Karpas-422 (cell line): ENCODE data around the gene SPINT3. TPM values are rescaled to one million over a fixed set of nuclear protein-coding genes. Genes with fewer than 3 reads are reported as not detected.
A peak's percentile ranks its signal among the peaks of the same experiment; 100 is the strongest.
"Not testable (repeated sequence)": the region's sequence is repeated elsewhere in the genome, so short reads cannot be mapped to it uniquely, and the experiment has no call there.

Experiments
- DNase-seq: peaks from one replicate; pipeline ENCODE4 v3.0.0-alpha.2; 2015
- H2AFZ ChIP-seq: fragments of 200-600 bp; sonication (generic); 2 replicates; pipeline ENCODE4 v1.6.1; 2014; ENCODE audit warnings: antibody characterized with exemption, low read length, mixed read lengths
- H3K27ac ChIP-seq: fragments of 200-600 bp; sonication (generic); 2 replicates; pipeline ENCODE4 v1.5.1; 2014; ENCODE audit warnings: mild to moderate bottlenecking, low read length, moderate library complexity
- H3K27me3 ChIP-seq: fragments of 200-600 bp; sonication (generic); 2 replicates; pipeline ENCODE4 v1.6.1; 2014; ENCODE audit warnings: low read length, mixed read lengths
- H3K36me3 ChIP-seq: fragments of 200-600 bp; sonication (generic); 2 replicates; pipeline ENCODE4 v1.6.1; 2014; ENCODE audit warnings: low read length, mixed read lengths; ENCODE audit not compliant: insufficient read depth
- H3K4me1 ChIP-seq: fragments of 200-600 bp; sonication (generic); 2 replicates; pipeline ENCODE4 v1.6.1; 2014; ENCODE audit warnings: mild to moderate bottlenecking, low read length, mixed read lengths
- H3K4me2 ChIP-seq: fragments of 200-600 bp; sonication (generic); 2 replicates; pipeline ENCODE4 v1.6.1; 2014; ENCODE audit warnings: low read length, low read depth, mild to moderate bottlenecking; ENCODE audit not compliant: poor library complexity, severe bottlenecking
- H3K4me3 ChIP-seq: fragments of 200-600 bp; sonication (generic); 2 replicates; pipeline ENCODE4 v1.5.1; 2014; ENCODE audit warnings: mild to moderate bottlenecking, antibody characterized with exemption, low read length, mixed read lengths
- H3K79me2 ChIP-seq: fragments of 200-600 bp; sonication (generic); 2 replicates; pipeline ENCODE4 v1.6.1; 2014; ENCODE audit warnings: mild to moderate bottlenecking, low read length, mixed read lengths
- H3K9ac ChIP-seq: fragments of 200-600 bp; sonication (generic); 2 replicates; pipeline ENCODE4 v1.6.0; 2014; ENCODE audit warnings: low read length
- H3K9me2 ChIP-seq: fragments of 200-600 bp; sonication (generic), shearing (Covaris generic); replicated peaks from 2 replicates; pipeline ENCODE4 v1.6.0; 2014; ENCODE audit warnings: mild to moderate bottlenecking, low read length, moderate library complexity; ENCODE audit not compliant: insufficient read depth
- H3K9me3 ChIP-seq: fragments of 300-700, 200-600 bp; sonication (generic); 2 replicates; pipeline ENCODE4 v1.6.1; 2014; ENCODE audit warnings: low read length, mixed read lengths
- H4K20me1 ChIP-seq: fragments of 200-600 bp; sonication (generic); 2 replicates; pipeline ENCODE4 v1.6.1; 2014; ENCODE audit warnings: mild to moderate bottlenecking, antibody characterized with exemption, low read length, low read depth; ENCODE audit not compliant: insufficient read depth
- total RNA-seq: library from RNA; depleted of rRNA; stranded (reverse); fragments of >200 nt; shearing (Covaris generic); gene quantifications from 2 replicates; pipeline ENCODE4 v1.2.3, GENCODE V29; 2014; ENCODE audit warnings: low replicate concordance

SPINT3 gene
- total RNA-seq, 1 experiment from 2014 or later = not detected

DNA sequence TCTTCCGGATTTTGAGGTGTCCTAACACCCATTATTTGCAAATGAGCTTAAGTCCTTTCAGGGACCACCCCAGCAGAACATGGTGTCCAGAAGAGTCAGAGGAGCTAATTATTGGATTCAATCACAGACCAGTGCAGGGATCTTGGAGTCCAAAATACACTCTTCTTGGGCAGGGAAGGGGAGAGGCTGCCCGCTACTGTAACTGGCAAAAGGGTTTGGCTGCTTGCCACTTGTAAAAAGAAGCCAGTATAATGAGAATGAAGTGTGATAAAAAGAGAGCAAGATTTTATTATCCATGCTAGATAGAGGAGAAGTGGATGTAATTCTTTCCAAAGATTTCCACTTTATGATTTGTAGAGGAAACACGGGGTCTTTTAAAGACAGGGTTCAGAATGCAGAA is 19.3 kb downstream of the SPINT3 start:
- DNase-seq = no peak
- no peak overlapping the region for H3K9ac ChIP-seq
- H3K36me3 ChIP-seq = no peaks in the 10 kb centered on the region
- no peak overlapping the region for H3K27ac ChIP-seq
- no peaks in the 10 kb centered on the region for H3K9me2 ChIP-seq
- H3K4me2 ChIP-seq = no peak overlapping the region
- no peak overlapping the region for H3K4me3 ChIP-seq
- no peaks in the 10 kb centered on the region for H3K79me2 ChIP-seq
- H3K27me3 ChIP-seq = no peaks in the 10 kb centered on the region
- no peak overlapping the region for H2AFZ ChIP-seq
- H4K20me1 ChIP-seq = no peaks in the 10 kb centered on the region
- H3K9me3 ChIP-seq = no peaks in the 10 kb centered on the region
- H3K4me1 ChIP-seq = no peaks in the 10 kb centered on the region

DNA sequence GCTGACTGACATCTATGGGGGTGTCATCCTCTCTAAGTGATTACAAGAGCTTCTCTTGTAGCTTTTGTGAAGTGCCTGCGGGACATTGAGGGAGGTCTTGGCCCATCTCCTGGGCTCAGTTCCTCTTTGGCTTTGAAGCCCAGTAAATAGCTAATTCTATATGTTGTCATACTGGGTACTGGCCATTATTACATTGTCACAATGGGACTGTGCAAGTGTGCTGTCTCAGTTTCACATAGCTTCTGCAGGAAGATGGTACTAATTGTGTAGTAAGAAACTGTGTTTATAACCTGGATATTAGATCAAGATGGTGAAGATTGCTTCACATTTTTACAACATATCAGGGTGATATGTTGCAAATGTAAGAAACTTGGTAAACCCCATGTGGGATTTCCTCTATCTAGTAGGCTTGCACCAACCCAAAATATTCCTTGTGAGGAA is 19.9 kb downstream of the SPINT3 start:
- Histone ChIP-seq H3K4me1 (no peaks in the 10 kb centered on the region), H3K27ac (no peak overlapping the region), H3K9me3 (no peaks in the 10 kb centered on the region), H3K27me3 (no peaks in the 10 kb centered on the region), H3K36me3 (no peaks in the 10 kb centered on the region), H3K4me2 (no peak overlapping the region), H3K9me2 (no peaks in the 10 kb centered on the region), H3K9ac (no peak overlapping the region), H3K4me3 (no peak overlapping the region), H3K79me2 (no peaks in the 10 kb centered on the region), H4K20me1 (no peaks in the 10 kb centered on the region), H2AFZ (no peak overlapping the region)
- DNase-seq = no peak

GRCh38 chr20:45489083-45489531 is 26.3 kb downstream of the SPINT3 start:
- no peaks in the 10 kb centered on the region for H3K9me2 ChIP-seq
- no peak overlapping the region for H2AFZ ChIP-seq
- no peaks in the 10 kb centered on the region for H3K4me1 ChIP-seq
- no peaks in the 10 kb centered on the region for H3K79me2 ChIP-seq
- H3K9ac ChIP-seq = no peak overlapping the region
- no peak overlapping the region for H3K27ac ChIP-seq
- no peaks in the 10 kb centered on the region for H3K36me3 ChIP-seq
- no peak for DNase-seq
- no peaks in the 10 kb centered on the region for H3K9me3 ChIP-seq
- H3K27me3 ChIP-seq = no peaks in the 10 kb centered on the region
- H4K20me1 ChIP-seq = no peaks in the 10 kb centered on the region
- H3K4me3 ChIP-seq = no peak overlapping the region
- no peak overlapping the region for H3K4me2 ChIP-seq

DNA sequence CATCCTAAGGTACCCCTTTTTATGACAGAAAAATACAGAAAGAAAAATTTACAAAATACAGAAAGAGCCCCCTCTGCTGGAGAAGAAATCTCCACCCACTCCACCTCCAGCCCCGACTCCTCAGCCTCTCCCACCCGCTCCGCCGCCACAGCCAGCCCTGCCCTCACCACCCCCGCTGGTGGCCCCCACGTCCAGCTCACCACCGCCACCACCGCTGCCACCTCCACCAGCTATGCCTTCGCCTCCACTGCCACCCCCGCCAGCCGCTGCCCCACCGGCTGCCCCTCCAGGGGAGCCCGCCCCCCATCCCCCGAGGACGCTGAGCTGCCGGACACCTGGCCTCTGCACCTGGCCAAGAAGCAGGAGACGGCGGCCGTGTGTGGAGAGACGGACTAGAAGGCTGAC is 28.2 kb downstream of the SPINT3 start:
- Histone ChIP-seq H4K20me1 (no peaks in the 10 kb centered on the region), H3K4me1 (no peaks in the 10 kb centered on the region), H3K4me2 (no peak overlapping the region), H3K27me3 (no peaks in the 10 kb centered on the region), H3K9me2 (no peaks in the 10 kb centered on the region), H3K9me3 (no peaks in the 10 kb centered on the region), H2AFZ (no peak overlapping the region), H3K4me3 (no peak overlapping the region), H3K9ac (no peak overlapping the region), H3K27ac (no peak overlapping the region), H3K79me2 (no peaks in the 10 kb centered on the region), H3K36me3 (no peaks in the 10 kb centered on the region)
- DNase-seq = peak; percentile 64

GRCh38 chr20:45485388-45485787 is 30.0 kb downstream of the SPINT3 start:
- no peaks in the 10 kb centered on the region for H3K27me3 ChIP-seq
- no peak for DNase-seq
- H3K4me1 ChIP-seq = no peaks in the 10 kb centered on the region
- H3K27ac ChIP-seq = no peak overlapping the region
- no peak overlapping the region for H3K4me2 ChIP-seq
- H2AFZ ChIP-seq = no peak overlapping the region
- H3K4me3 ChIP-seq = no peak overlapping the region
- no peaks in the 10 kb centered on the region for H3K36me3 ChIP-seq
- no peaks in the 10 kb centered on the region for H3K9me2 ChIP-seq
- no peaks in the 10 kb centered on the region for H4K20me1 ChIP-seq
- H3K9ac ChIP-seq = no peak overlapping the region
- no peaks in the 10 kb centered on the region for H3K9me3 ChIP-seq
- no peaks in the 10 kb centered on the region for H3K79me2 ChIP-seq

DNA sequence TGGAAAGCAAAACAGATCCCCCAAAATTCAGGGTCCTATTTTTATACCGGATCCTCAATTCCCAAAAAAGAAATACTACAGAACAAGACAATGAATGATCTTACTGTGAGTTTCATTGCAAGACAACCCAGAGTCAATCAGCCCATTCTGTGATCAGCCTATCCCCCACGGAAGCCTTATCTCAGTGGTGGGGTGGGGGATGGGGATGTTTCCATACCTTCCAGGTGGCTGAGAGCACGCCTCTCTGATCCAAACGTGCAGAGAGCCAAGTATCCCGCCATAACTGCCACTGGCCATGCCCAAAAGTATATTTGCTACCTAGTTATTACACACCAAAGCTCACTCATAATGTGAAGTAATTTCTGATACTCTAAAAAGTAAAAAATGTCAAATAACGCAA is 30.7 kb downstream of the SPINT3 start:
- Histone ChIP-seq H3K9me3 (no peaks in the 10 kb centered on the region), H3K9ac (no peak overlapping the region), H3K4me3 (no peak overlapping the region), H2AFZ (no peak overlapping the region), H3K27ac (no peak overlapping the region), H3K27me3 (no peaks in the 10 kb centered on the region), H3K9me2 (no peaks in the 10 kb centered on the region), H3K36me3 (no peaks in the 10 kb centered on the region), H3K4me1 (no peaks in the 10 kb centered on the region), H3K79me2 (no peaks in the 10 kb centered on the region), H4K20me1 (no peaks in the 10 kb centered on the region), H3K4me2 (no peak overlapping the region)
- DNase-seq = no peak

- H3K4me1 ChIP-seq = no peaks in the 10 kb centered on the region
- H3K27me3 ChIP-seq = no peaks in the 10 kb centered on the region
- H3K27ac ChIP-seq = no peak overlapping the region
- H2AFZ ChIP-seq = no peak overlapping the region
- no peak overlapping the region for H3K9ac ChIP-seq
- no peak for DNase-seq
- no peak overlapping the region for H3K4me2 ChIP-seq
- H4K20me1 ChIP-seq = no peaks in the 10 kb centered on the region
- no peaks in the 10 kb centered on the region for H3K9me2 ChIP-seq
- no peaks in the 10 kb centered on the region for H3K36me3 ChIP-seq
- no peaks in the 10 kb centered on the region for H3K79me2 ChIP-seq
- H3K4me3 ChIP-seq = no peak overlapping the region
- no peaks in the 10 kb centered on the region for H3K9me3 ChIP-seq
Observed at GRCh38 chr20:45479822-45480221, 35.6 kb downstream of the SPINT3 start.

DNA sequence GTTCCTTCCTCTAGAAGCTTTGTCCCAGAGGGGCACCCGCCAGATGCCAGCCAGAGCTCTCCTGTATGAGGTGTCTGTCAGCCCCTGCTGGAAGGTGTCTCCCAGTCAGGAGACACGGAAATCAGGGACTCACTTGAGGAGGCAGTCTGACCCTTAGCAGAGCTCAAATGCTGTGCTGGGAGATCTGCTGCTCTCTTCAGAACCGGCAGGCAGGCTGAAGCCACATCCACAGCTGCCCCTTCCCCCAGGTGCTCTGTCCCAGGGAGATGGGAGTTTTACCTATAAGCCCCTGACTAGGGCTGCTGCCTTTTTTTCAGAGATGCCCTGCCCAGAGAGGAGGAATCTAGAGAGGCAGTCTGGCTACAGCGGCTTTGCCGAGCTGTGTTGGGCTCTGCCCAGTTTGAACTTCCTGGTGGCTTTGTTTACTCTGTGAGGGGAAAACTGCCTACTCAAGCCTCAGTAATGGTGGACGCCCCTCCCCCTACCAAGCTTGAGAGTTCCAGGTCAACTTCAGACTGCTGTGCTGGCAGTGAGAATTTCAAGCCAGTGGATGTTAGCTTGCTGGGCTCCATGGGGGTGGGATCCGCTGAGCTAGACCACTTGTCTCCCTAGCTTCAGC is 37.8 kb downstream of the SPINT3 start:
- not testable (repeated sequence) for H4K20me1 ChIP-seq, H3K4me1 ChIP-seq, H3K4me3 ChIP-seq, H3K79me2 ChIP-seq, H3K9ac ChIP-seq, H3K27me3 ChIP-seq, H3K27ac ChIP-seq, H3K36me3 ChIP-seq, H3K9me2 ChIP-seq, H3K4me2 ChIP-seq, H2AFZ ChIP-seq, DNase-seq, H3K9me3 ChIP-seq

- not testable (repeated sequence) for H3K4me2 ChIP-seq
Observed at GRCh38 chr20:45472286-45472685, 43.1 kb downstream of the SPINT3 start.

More at GRCh38 chr20:45472286-45472685, 43.1 kb downstream of the SPINT3 start:
- not testable (repeated sequence) for H3K36me3 ChIP-seq, H4K20me1 ChIP-seq, H3K9ac ChIP-seq, H3K79me2 ChIP-seq, H3K4me3 ChIP-seq, DNase-seq, H3K4me1 ChIP-seq, H3K27me3 ChIP-seq, H3K9me3 ChIP-seq, H3K9me2 ChIP-seq, H2AFZ ChIP-seq, H3K27ac ChIP-seq
